Dermis blood vessel endothelial cell (primary cell): ENCODE results near the gene TMEM26. TPM values are rescaled to one million over a fixed set of nuclear protein-coding genes. Genes with fewer than 3 reads are reported as not detected.
"Not testable (repeated sequence)": the region's sequence is repeated elsewhere in the genome, so short reads cannot be mapped to it uniquely, and the experiment has no call there.

ENCODE experiments used
- DNase-seq: peaks from one replicate; pipeline ENCODE4 v3.0.0; 2010
- total RNA-seq: library from RNA; depleted of rRNA; stranded (reverse); fragments of >200 nt; gene quantifications from 2 replicates; pipeline ENCODE4 v1.2.3, GENCODE V29; 2014

TMEM26 gene
- total RNA-seq, 1 donor from 2014 or later = not detected

- DNase-seq = no peak
These were observed 54.6 kb downstream of the TMEM26 start for GRCh38 chr10:61398366-61399129.

DNA sequence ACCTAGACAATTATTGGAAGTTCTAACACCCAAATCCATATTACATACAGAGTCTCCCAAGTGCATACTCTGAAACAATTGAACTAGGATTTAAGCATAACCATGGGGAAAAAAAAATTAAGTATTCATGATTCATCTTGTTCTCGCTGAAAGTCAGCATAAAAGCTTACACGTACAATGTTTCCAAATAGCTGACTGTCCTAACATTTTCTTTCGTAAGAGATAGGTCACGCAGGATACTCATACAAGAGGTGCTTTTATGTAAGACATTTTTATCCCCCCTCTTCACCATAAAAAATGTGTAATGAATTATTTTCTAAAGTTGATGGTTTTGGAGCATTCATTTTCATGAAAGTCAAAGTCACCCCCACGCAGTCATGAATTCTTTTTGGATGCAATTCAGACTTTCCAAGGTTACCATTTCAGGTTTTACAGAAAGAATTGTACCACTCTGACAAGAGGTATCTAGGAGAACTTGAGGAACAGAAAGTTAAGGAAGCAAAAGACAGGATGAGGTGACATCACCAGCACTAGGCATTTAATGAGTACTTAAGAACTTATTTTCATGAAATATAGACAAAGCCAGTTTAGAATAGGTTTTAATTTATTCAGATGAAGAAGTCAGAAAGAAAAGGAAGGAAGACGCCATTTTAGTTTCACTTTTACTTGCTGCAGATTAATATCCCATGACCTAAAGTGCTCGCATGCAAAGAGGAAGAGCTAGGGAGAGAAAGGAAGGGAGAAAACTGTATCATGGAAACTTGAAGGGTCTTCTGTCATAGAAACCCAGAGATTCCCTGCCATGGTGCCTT, 55.8 kb downstream of the TMEM26 start:
- peak; percentile 32 for DNase-seq

GRCh38 chr10:61391281-61391680, 61.9 kb downstream of the TMEM26 start:
- no peak for DNase-seq

- DNase-seq = no peak
These were observed 62.3 kb downstream of the TMEM26 start for GRCh38 chr10:61390851-61391250.

- DNase-seq = no peak
These were observed 63.3 kb downstream of the TMEM26 start for GRCh38 chr10:61389887-61390286.

- DNase-seq = not testable (repeated sequence)
These were observed 64.2 kb downstream of the TMEM26 start for GRCh38 chr10:61388986-61389385.

GRCh38 chr10:61385231-61386001, 67.8 kb downstream of the TMEM26 start:
- DNase-seq = no peak

DNA sequence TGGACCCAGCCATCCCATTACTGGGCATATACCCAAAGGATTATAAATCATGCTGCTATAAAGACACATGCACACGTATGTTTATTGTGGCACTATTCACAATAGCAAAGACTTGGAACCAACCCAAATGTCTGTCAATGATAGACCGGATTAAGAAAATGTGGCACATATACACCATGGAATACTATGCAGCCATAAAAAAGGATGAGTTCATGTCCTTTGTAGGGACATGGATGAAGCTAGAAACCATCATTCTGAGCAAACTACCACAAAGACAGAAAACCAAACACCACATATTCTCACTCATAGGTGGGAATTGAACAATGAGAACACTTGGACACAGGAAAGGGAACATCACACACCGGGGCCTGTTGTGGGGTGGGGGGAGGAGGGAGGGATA, 72.0 kb downstream of the TMEM26 start:
- DNase-seq = not testable (repeated sequence)

- DNase-seq = no peak
These were observed 74.3 kb downstream of the TMEM26 start for GRCh38 chr10:61378865-61379264.

GRCh38 chr10:61376908-61377368, 76.2 kb downstream of the TMEM26 start:
- no peak for DNase-seq

DNA sequence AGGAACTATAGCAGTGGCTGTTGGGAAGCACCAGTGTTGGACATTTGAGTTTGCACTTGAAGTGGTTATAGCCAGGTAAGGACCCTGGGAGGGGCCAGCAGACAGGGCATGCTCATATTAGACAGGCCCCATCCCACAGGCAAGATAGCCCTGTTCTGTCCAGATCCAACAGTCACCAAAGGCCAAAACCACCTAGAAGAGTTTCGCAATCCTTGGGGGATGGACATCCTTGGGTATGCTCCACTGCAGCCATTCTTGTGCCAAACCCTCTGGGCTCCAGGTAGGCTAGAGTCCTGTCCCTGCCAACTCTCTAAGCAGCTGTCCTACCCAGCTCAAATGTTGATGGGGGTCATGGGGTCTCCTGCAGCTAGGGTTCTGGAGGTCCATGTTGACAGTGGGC, 76.8 kb downstream of the TMEM26 start:
- no peak for DNase-seq

DNA sequence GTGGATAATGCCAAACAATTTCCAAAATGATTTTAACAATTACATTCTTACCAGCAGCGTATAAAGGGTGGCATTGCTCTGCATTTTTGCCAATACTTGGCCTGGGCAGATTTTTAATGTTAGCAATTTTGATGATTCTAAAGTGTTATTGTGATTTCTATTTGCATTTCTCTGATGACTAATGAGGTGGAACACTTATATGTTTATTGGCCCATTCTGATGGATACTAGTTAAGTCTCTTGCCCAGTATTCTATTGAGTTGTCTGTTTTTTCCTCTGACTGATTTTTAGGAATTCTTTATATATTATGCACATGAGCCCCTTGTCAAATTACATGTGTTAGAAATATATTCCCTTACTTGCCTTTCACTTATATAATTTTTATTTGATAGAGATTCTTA, 86.8 kb downstream of the TMEM26 start:
- DNase-seq = no peak

GRCh38 chr10:61364619-61365018, 88.6 kb downstream of the TMEM26 start:
- no peak for DNase-seq

DNA sequence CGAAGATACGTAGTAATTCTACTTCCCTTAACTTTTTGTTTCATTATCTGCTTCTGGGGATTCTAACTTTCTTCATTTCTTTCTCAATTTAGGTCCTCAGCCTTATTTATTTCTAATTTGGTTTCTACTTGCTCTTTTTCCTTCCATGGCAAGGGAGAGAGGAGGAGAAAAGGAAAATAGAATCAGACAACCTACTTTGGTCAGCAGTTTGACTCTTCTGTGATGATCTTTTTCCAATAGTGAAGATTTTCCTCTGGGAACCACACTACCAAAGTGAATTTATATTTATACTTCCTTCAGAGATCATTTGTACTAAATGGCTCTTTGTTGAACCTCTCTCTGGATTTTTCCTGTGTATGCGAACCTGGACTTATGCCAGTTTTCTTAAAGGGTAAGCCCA, 90.2 kb downstream of the TMEM26 start:
- DNase-seq = no peak

DNA sequence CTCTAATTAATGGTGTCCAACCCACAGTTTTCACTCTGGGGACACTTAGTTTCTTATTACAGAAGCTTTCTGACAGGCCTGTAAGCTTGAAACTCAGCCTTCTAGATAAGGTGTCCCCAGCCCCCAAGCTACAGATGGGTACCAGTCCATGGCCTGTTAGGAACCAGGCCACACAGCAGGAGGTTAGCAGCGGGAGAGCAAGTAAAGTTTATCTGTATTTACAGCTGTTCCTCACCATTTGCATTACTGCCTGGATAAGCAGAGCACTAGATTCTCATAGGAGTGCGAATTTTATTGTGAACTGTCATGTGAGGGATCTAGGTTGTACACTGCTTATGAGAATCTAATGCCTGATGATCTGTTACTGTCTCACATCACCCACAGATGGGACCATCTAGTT, 93.7 kb downstream of the TMEM26 start:
- DNase-seq = no peak

DNA sequence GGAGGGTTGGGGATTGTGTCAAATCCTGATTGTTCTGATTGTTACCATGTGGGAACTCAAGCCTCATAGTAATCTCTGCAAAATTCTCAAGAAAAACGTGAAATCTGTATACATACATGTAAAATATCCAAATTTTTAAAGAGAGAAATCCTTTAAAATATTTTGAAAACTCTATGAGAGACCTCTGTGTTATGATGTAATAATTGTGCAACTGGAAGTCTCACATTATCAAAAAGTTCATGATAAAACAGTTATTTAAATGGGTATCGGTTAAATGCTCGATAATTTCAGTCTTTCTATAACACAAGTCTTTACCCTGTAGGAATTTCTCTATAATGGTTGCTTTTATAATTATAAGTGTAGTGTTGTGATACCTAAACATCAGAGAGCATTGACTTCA, 95.5 kb downstream of the TMEM26 start:
- no peak for DNase-seq

Other genes with a start within 250 kb of the TMEM26 start
- gene CABCOCO1, start 209.5 kb upstream of the TMEM26 start, total RNA-seq = not detected in 2 replicates